NCI-H1048 (cell line): ENCODE data around the gene SLC25A21.
A peak's percentile ranks its signal among the peaks of the same experiment; 100 is the strongest.
"Not testable (repeated sequence)": the region's sequence is repeated elsewhere in the genome, so short reads cannot be mapped to it uniquely, and the experiment has no call there.

Experiments used
- DNase-seq: peaks from one replicate; lab custom pipeline; 2025; lab: John Stamatoyannopoulos, UW

The SLC25A21 gene

GRCh38 chr14:36942522-36943245, 229.7 kb downstream of the SLC25A21 start:
- no peak for DNase-seq

- DNase-seq = peak; percentile 18
These were observed 230.5 kb downstream of the SLC25A21 start for GRCh38 chr14:36941783-36942521.

- no peak for DNase-seq
These were observed 231.9 kb downstream of the SLC25A21 start for GRCh38 chr14:36940476-36940875.

- no peak for DNase-seq
These were observed 233.1 kb downstream of the SLC25A21 start for GRCh38 chr14:36939265-36939664.

- DNase-seq = no peak
These were observed 233.7 kb downstream of the SLC25A21 start for GRCh38 chr14:36938678-36939077.

- DNase-seq = no peak
These were observed 236.3 kb downstream of the SLC25A21 start for GRCh38 chr14:36935976-36936678.

GRCh38 chr14:36934304-36934703, 238.1 kb downstream of the SLC25A21 start:
- no peak for DNase-seq

GRCh38 chr14:36931791-36932190, 240.6 kb downstream of the SLC25A21 start:
- DNase-seq = no peak

- DNase-seq = no peak
These were observed 244.0 kb downstream of the SLC25A21 start for GRCh38 chr14:36928432-36928831.

- DNase-seq = no peak
These were observed 247.3 kb downstream of the SLC25A21 start for GRCh38 chr14:36925094-36925493.

GRCh38 chr14:36916668-36917067, 255.7 kb downstream of the SLC25A21 start:
- no peak for DNase-seq

GRCh38 chr14:36915081-36915480, 257.3 kb downstream of the SLC25A21 start:
- DNase-seq = no peak

- DNase-seq = no peak
These were observed 261.8 kb downstream of the SLC25A21 start for GRCh38 chr14:36910578-36910977.

- DNase-seq = no peak
These were observed 267.0 kb downstream of the SLC25A21 start for GRCh38 chr14:36905272-36905888.

- DNase-seq = no peak
These were observed 270.5 kb downstream of the SLC25A21 start for GRCh38 chr14:36901861-36902260.

- DNase-seq = no peak
These were observed 271.6 kb downstream of the SLC25A21 start for GRCh38 chr14:36900846-36901245.

- DNase-seq = not testable (repeated sequence)
These were observed 276.1 kb downstream of the SLC25A21 start for GRCh38 chr14:36896300-36896699.

- DNase-seq = no peak
These were observed 288.4 kb downstream of the SLC25A21 start for GRCh38 chr14:36884049-36884448.

- no peak for DNase-seq
These were observed 292.1 kb downstream of the SLC25A21 start for GRCh38 chr14:36880276-36880675.

- no peak for DNase-seq
These were observed 292.8 kb downstream of the SLC25A21 start for GRCh38 chr14:36879558-36879957.

- DNase-seq = no peak
These were observed 297.8 kb downstream of the SLC25A21 start for GRCh38 chr14:36874396-36875138.

- DNase-seq = no peak
These were observed 301.6 kb downstream of the SLC25A21 start for GRCh38 chr14:36870776-36871175.
